GM12878 (cell line): ENCODE data around the gene QSOX1.

ENCODE experiments used
- ATF3 ChIP-seq: IDR thresholded peaks from 2 replicates; pipeline ENCODE4 v1.6.1; 2011; ENCODE audit warnings: low read depth, mild to moderate bottlenecking, low read length, moderate library complexity, borderline replicate concordance; ENCODE audit errors: extremely low read depth
- CBFB ChIP-seq: IDR thresholded peaks from 2 replicates; pipeline ENCODE4 v1.6.1; 2016; ENCODE audit warnings: antibody characterized with exemption, low read depth
- CREB1 ChIP-seq: IDR thresholded peaks from 2 replicates; pipeline ENCODE4 v1.6.1; 2012; ENCODE audit warnings: low read depth, mild to moderate bottlenecking, inconsistent platforms
- CTCF ChIP-seq, 3 experiments: IDR thresholded peaks in 2 of 3; conservative IDR thresholded peaks in 1 of 3; 2 replicates each; pipeline ENCODE4 v1.5.1; 2011; ENCODE audit warnings: low read depth in 3 of 3, low read length in 3 of 3, mild to moderate bottlenecking in 3 of 3, control low read depth in 2 of 3, moderate library complexity in 2 of 3, inconsistent platforms in 1 of 3, mixed read lengths in 1 of 3; ENCODE audit not compliant: control insufficient read depth in 2 of 3, insufficient read depth in 1 of 3; ENCODE audit errors: extremely low read depth in 1 of 3
- MYC ChIP-seq: IDR thresholded peaks from 2 replicates; pipeline ENCODE4 v1.6.1; 2011; ENCODE audit warnings: mild to moderate bottlenecking, low read length, moderate library complexity, inconsistent platforms; ENCODE audit not compliant: insufficient read depth, insufficient replicate concordance, insufficient read length, severe bottlenecking
- NFIC ChIP-seq: IDR thresholded peaks from 2 replicates; pipeline ENCODE4 v1.6.1; 2012; ENCODE audit warnings: low read depth, mild to moderate bottlenecking, inconsistent platforms, low read length, moderate library complexity
- NFYB ChIP-seq: IDR thresholded peaks from 2 replicates; pipeline ENCODE4 v1.6.1; 2011; ENCODE audit warnings: low read depth, mild to moderate bottlenecking, low read length, improper control_type of control experiment, moderate library complexity; ENCODE audit not compliant: insufficient read depth
- NKRF ChIP-seq: fragments of 450-650 bp; conservative IDR thresholded peaks from 2 replicates; pipeline ENCODE4 v1.6.1; 2017; ENCODE audit warnings: mild to moderate bottlenecking, moderate library complexity
- NR2C1 ChIP-seq: fragments of 450-650 bp; IDR thresholded peaks from 2 replicates; pipeline ENCODE4 v1.6.1; 2017; ENCODE audit warnings: antibody characterized with exemption, mild to moderate bottlenecking, moderate library complexity
- POLR2A ChIP-seq: IDR thresholded peaks from 2 replicates; pipeline ENCODE4 v1.6.1; 2011; ENCODE audit warnings: low read depth, mild to moderate bottlenecking, low read length
- SMAD1 ChIP-seq: fragments of 450-650 bp; IDR thresholded peaks from 2 replicates; pipeline ENCODE4 v1.6.1; 2018; ENCODE audit warnings: mild to moderate bottlenecking, low read depth; ENCODE audit not compliant: partially characterized antibody
- ZBTB33 ChIP-seq: fragments of 450-650 bp; IDR thresholded peaks from 2 replicates; pipeline ENCODE4 v1.6.1; 2017; ENCODE audit warnings: mild to moderate bottlenecking

- TF ChIP-seq SMAD1 (no peak), MYC (no peak), CBFB (no peak), ATF3 (no peak), NKRF (no peak), NFYB (no peak), CREB1 (no peak), NFIC (no peak), POLR2A (no peak), CTCF (IDR thresholded peaks at IDR 0.05 in 2 of 3, conservative IDR thresholded peaks at IDR 0.05 in 1 of 3; ENCODE audit: control insufficient read depth in 2 of 3, extremely low read depth in 1 of 3, insufficient read depth in 1 of 3, low read depth in 3 of 3, low read length in 3 of 3) (no peak), ZBTB33 (no peak), NR2C1 (no peak)
Measured at GRCh38 chr1:180231936-180232335, 77.3 kb downstream of the QSOX1 start.
